Lower lobe of right lung (tissue), 2 donors: ENCODE measurements around the gene RNF130. TPM values are rescaled to one million over a fixed set of nuclear protein-coding genes. Genes with fewer than 3 reads are reported as not detected.

Experiments
- ATAC-seq, 2 donors: fragments of 200-7000 bp; cut with Tn5 transposase; one replicate each; pipeline ENCODE4 v1.9.1; 2020 to 2022; ENCODE audit warnings: mild to moderate bottlenecking in 2 of 2, moderate library complexity in 2 of 2
- DNase-seq: peaks from one replicate; pipeline ENCODE4 v3.0.0-alpha.2; 2020
- H3K27ac ChIP-seq: fragments of 200-600 bp; one replicate; pipeline ENCODE4 v1.8.0; 2022
- H3K27me3 ChIP-seq: fragments of 200-600 bp; one replicate; pipeline ENCODE4 v1.8.0; 2022; ENCODE audit warnings: low read depth
- H3K36me3 ChIP-seq: fragments of 200-600 bp; one replicate; pipeline ENCODE4 v1.8.0; 2022; ENCODE audit warnings: mild to moderate bottlenecking
- H3K4me1 ChIP-seq: fragments of 200-600 bp; one replicate; pipeline ENCODE4 v1.8.0; 2022
- H3K4me3 ChIP-seq: fragments of 200-600 bp; one replicate; pipeline ENCODE4 v1.8.0; 2022; ENCODE audit warnings: mild to moderate bottlenecking
- H3K9me3 ChIP-seq: fragments of 200-600 bp; one replicate; pipeline ENCODE4 v1.8.0; 2022
- intact Hi-C: fragments of 100-400 bp; cut with DNase I; formaldehyde crosslinking; loops from one replicate; pipeline ENCODE4 v1.11.0; 2022
- total RNA-seq: library from RNA; stranded (reverse); fragmentation: NEBNext Ultra II Directional; extraction: Animal tissue kit (Norgen Biotek cat#: 25700); gene quantifications from one replicate; pipeline ENCODE4 v1.2.1, GENCODE V29; 2021
- TF ChIP-seq, protein P1 (sequence below): fragments of 200-600 bp; IDR thresholded peaks from one replicate; pipeline ENCODE4 v1.8.0; 2022; ENCODE audit warnings: antibody characterized with exemption, mild to moderate bottlenecking
- donor health status: DM: no; HTN: yes; CAD: no; lungs with severe emphysema.

RNF130 gene
- total RNA-seq, 1 donor from 2014 or later = 139 TPM

DNA sequence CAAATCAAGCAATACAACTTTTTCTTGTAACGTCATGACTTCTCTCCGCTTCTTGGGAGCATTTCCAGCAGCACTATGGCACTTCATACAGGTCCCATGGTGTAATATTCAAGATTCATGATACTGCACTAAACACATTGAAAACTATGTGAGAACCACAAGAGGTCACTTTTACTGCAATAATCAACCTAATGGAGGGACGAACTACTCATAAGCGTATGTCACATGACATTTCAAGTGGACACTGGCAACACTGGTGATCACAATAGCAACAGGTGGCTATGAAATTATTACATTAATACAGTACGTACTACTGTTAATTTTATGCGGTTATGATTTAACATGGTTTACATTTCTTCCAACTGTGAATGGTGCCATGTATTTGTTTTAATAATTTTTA, 85.2 kb downstream of the RNF130 start:
- Histone ChIP-seq H3K27ac (no peak overlapping the region), H3K9me3 (no peaks in the 10 kb centered on the region), H3K36me3 (no peaks in the 10 kb centered on the region), H3K4me3 (no peak overlapping the region), H3K4me1 (no peaks in the 10 kb centered on the region), H3K27me3 (no peaks in the 10 kb centered on the region)
- intact Hi-C loops = no loop called here
- DNase-seq (no peak), ATAC-seq (peak; percentile 70 to 78)
- TF ChIP-seq, protein P1, sequence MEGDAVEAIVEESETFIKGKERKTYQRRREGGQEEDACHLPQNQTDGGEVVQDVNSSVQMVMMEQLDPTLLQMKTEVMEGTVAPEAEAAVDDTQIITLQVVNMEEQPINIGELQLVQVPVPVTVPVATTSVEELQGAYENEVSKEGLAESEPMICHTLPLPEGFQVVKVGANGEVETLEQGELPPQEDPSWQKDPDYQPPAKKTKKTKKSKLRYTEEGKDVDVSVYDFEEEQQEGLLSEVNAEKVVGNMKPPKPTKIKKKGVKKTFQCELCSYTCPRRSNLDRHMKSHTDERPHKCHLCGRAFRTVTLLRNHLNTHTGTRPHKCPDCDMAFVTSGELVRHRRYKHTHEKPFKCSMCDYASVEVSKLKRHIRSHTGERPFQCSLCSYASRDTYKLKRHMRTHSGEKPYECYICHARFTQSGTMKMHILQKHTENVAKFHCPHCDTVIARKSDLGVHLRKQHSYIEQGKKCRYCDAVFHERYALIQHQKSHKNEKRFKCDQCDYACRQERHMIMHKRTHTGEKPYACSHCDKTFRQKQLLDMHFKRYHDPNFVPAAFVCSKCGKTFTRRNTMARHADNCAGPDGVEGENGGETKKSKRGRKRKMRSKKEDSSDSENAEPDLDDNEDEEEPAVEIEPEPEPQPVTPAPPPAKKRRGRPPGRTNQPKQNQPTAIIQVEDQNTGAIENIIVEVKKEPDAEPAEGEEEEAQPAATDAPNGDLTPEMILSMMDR = peak; percentile 19

DNA sequence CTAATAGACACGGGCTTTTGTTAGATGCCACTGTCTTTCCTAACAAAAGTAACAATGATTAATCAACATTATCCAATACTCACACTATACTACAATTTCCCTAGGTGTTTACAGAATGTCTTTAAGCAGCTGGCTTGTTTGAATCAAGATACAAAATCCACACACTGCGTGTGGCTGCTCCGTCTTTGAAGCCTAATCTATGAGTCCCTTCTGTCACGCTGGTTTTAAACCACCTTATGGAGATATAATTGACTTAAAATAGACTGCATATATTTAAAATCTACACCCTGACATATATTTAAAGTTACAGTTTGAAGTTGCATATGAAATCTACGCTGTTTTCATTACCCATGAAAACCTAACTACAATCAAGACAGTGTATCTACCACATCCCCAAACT, 89.9 kb downstream of the RNF130 start:
- intact Hi-C loops = no loop called here
- no peak for DNase-seq
- Histone ChIP-seq H3K9me3 (no peaks in the 10 kb centered on the region), H3K36me3 (peaks cover 37% of the 10 kb centered on the region), H3K4me3 (no peak overlapping the region), H3K27ac (no peak overlapping the region), H3K4me1 (no peaks in the 10 kb centered on the region), H3K27me3 (no peaks in the 10 kb centered on the region)
- TF ChIP-seq, protein P1 = no peak
- no peak for ATAC-seq

DNA sequence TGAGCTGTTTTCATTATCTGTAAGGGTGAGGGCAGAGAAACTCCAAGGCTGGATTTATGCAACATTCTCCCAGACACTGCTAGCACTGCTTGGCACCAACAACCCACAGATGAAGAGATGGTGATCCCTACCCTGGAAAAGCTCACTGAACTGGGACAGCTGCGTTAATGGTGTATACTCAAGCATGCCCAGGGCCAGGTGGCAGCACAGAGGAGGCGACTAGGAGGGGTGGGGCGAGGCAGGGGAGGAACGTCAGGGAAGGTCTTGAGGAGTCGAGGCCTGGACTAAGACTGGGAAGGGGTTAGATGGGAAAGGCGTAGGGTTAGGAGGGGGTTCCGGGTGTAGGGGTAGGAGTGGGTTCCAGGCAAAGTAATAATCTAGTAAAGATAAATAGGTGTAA, 90.8 kb downstream of the RNF130 start:
- no peaks in the 10 kb centered on the region for H3K4me1 ChIP-seq
- H3K9me3 ChIP-seq = no peaks in the 10 kb centered on the region
- peaks cover 46% of the 10 kb centered on the region for H3K36me3 ChIP-seq
- no peak overlapping the region for H3K27ac ChIP-seq
- H3K4me3 ChIP-seq = no peak overlapping the region
- DNase-seq (no peak), ATAC-seq (no peak)
- no peaks in the 10 kb centered on the region for H3K27me3 ChIP-seq
- TF ChIP-seq, protein P1 = no peak
- intact Hi-C loops = no loop called here

DNA sequence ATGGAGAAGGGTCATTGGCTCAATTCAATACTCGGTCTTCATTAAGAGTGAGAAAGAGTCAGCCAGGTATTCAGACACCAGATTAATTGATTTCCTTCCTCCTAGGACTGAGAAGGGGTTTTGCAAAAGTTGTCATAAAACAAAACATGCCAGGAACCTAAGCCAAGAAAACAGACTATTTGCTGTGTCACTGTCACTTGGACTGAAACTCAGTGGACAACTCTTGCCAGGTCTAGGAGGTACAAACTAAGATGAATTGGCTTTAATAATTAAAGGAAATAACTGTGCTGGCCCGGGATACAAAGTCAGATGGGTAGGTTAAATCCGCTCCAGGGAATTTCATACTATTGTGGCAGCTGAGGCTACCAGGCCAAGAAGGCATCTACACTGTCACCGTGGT, 92.8 kb downstream of the RNF130 start:
- Histone ChIP-seq H3K27me3 (no peaks in the 10 kb centered on the region), H3K4me1 (no peaks in the 10 kb centered on the region), H3K9me3 (no peaks in the 10 kb centered on the region), H3K27ac (no peak overlapping the region), H3K4me3 (no peak overlapping the region), H3K36me3 (peaks cover 65% of the 10 kb centered on the region)
- intact Hi-C loops = no loop called here
- ATAC-seq (no peak), DNase-seq (no peak)
- TF ChIP-seq, protein P1 = no peak

DNA sequence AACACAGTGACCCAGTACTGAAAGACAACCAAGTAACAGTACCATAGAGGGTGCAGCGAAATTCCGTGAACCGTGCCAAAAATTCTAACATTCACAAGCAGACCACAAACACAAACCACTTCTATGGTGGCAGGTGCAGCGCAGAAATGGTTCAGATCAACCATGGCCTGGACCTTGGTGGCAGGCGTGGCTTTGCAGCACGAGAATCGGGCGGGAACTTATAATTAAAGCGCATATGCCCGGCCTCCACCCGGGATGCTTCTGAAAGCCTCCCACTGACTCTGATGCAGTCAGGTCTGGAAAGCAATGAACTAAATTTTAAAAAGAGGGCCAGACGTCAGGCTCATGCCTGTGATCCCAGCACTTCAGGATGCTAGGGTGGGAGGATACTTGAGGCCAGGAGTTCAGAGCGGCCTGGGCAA, 95.8 kb downstream of the RNF130 start:
- Histone ChIP-seq H3K36me3 (peaks cover 68% of the 10 kb centered on the region), H3K9me3 (no peaks in the 10 kb centered on the region), H3K4me3 (no peak overlapping the region), H3K27me3 (no peaks in the 10 kb centered on the region), H3K4me1 (peaks cover 5% of the 10 kb centered on the region), H3K27ac (no peak overlapping the region)
- no peak for ATAC-seq
- DNase-seq = no peak
- intact Hi-C loops = no loop called here
- TF ChIP-seq, protein P1 = no peak
